Measurements from ENCODE around the gene DMPK. TPM values are rescaled to one million over a fixed set of nuclear protein-coding genes. Genes with fewer than 3 reads are reported as not detected.
"Not testable (repeated sequence)": the region's sequence is repeated elsewhere in the genome, so short reads cannot be mapped to it uniquely, and the experiment has no call there.

Gene DMPK
- total RNA-seq, 6 donors from 2014 or later: 24.2 to 192 (median 43.8) TPM

DNA sequence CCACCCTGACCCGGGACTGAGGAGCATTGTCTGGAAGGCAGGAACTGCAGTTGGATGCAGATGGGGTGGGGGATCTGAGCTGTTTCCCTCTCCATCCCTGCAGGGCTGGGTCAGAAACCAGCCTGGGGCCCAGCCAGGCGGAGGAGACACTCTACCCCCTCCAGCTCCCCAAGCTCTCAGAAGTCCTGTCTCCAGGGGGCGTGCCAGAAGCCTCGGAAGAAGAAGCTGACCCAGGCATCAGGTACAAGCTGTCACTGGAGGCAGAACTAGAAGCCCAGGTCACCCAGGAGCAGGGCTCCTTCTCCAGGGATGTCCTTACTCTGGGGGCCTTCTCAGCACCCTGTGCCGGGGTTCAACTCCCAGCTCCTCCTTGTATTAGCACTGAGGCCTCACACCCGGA, 28.7 kb downstream of the DMPK start:
- Histone ChIP-seq H3K4me3 (no peak overlapping the region), H3K4me1 (no peaks in the 10 kb centered on the region), H3K27me3 (no peaks in the 10 kb centered on the region), H3K36me3 (no peaks in the 10 kb centered on the region), H3K9me3 (no peaks in the 10 kb centered on the region), H3K27ac (no peak overlapping the region)
- 55 to 100% methylated on average over 2 to 4 of the region's 6 CpGs for WGBS, 2 donors
- TF ChIP-seq, protein P1, sequence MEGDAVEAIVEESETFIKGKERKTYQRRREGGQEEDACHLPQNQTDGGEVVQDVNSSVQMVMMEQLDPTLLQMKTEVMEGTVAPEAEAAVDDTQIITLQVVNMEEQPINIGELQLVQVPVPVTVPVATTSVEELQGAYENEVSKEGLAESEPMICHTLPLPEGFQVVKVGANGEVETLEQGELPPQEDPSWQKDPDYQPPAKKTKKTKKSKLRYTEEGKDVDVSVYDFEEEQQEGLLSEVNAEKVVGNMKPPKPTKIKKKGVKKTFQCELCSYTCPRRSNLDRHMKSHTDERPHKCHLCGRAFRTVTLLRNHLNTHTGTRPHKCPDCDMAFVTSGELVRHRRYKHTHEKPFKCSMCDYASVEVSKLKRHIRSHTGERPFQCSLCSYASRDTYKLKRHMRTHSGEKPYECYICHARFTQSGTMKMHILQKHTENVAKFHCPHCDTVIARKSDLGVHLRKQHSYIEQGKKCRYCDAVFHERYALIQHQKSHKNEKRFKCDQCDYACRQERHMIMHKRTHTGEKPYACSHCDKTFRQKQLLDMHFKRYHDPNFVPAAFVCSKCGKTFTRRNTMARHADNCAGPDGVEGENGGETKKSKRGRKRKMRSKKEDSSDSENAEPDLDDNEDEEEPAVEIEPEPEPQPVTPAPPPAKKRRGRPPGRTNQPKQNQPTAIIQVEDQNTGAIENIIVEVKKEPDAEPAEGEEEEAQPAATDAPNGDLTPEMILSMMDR (IDR thresholded peaks at IDR 0.05): no peak
- TF ChIP-seq POLR2A (IDR thresholded peaks at IDR 0.05) (no peak), POLR2AphosphoS5 (IDR thresholded peaks at IDR 0.05) (no peak), EP300 (IDR thresholded peaks at IDR 0.05) (no peak)
- no peak for DNase-seq
- peak in 1 of 2 donors; percentile 12 for ATAC-seq (ENCODE audit: low FRiP score in 2 of 2)

DNA sequence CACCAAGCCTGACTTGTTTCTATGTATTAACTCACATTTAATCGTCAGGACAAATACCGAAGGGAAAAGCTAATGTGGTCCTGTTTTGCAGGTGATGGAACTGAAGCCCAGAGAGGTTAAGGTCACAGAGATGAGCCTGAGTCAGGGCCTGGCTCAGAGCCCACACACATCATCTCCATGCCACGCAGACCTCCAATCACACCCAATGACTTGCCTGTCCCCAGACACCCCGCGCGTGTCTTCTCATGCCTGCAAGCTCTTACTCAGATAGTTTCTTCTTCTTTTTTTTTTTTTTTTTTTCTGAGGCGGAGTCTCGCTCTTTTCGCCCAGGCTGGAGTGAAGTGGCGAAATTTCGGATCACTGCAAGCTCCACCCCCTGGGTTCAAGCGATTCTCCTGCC, 29.7 kb downstream of the DMPK start:
- no peak overlapping the region for H3K27ac ChIP-seq
- H3K4me3 ChIP-seq: no peak overlapping the region
- ATAC-seq (ENCODE audit: low FRiP score in 2 of 2) (peak in 1 of 2 donors; percentile 50), DNase-seq (no peak)
- H3K4me1 ChIP-seq: no peaks in the 10 kb centered on the region
- TF ChIP-seq POLR2AphosphoS5 (IDR thresholded peaks at IDR 0.05): no peak
- TF ChIP-seq, protein P1 (IDR thresholded peaks at IDR 0.05): no peak
- TF ChIP-seq POLR2A (IDR thresholded peaks at IDR 0.05): no peak
- TF ChIP-seq EP300 (IDR thresholded peaks at IDR 0.05): no peak
- H3K36me3 ChIP-seq: no peaks in the 10 kb centered on the region
- no peaks in the 10 kb centered on the region for H3K9me3 ChIP-seq
- WGBS, 2 donors: 91 to 93% methylated on average over 12 of the region's 12 CpGs
- H3K27me3 ChIP-seq: no peaks in the 10 kb centered on the region

GRCh38 chr19:45751483-45751882, 30.8 kb downstream of the DMPK start:
- 93% methylated on average over 10 of the region's 10 CpGs for WGBS, 2 donors
- not testable (repeated sequence) for ATAC-seq (ENCODE audit: low FRiP score in 2 of 2); H3K4me3 ChIP-seq; H3K27me3 ChIP-seq; DNase-seq; H3K27ac ChIP-seq; H3K9me3 ChIP-seq; H3K4me1 ChIP-seq; H3K36me3 ChIP-seq

- Histone ChIP-seq H3K4me1 (no peaks in the 10 kb centered on the region), H3K27me3 (no peaks in the 10 kb centered on the region), H3K36me3 (no peaks in the 10 kb centered on the region), H3K9me3 (no peaks in the 10 kb centered on the region), H3K27ac (no peak overlapping the region), H3K4me3 (no peak overlapping the region)
- TF ChIP-seq POLR2AphosphoS5 (IDR thresholded peaks at IDR 0.05): no peak
- TF ChIP-seq POLR2A (IDR thresholded peaks at IDR 0.05): no peak
- TF ChIP-seq, protein P1 (IDR thresholded peaks at IDR 0.05): no peak
- no peak for TF ChIP-seq EP300 (IDR thresholded peaks at IDR 0.05)
- ATAC-seq (ENCODE audit: low FRiP score in 2 of 2): no peak
- 82 to 92% methylated on average over 5 of the region's 5 CpGs for WGBS, 2 donors
- no peak for DNase-seq
These were observed 34.8 kb downstream of the DMPK start for GRCh38 chr19:45747513-45747912.

GRCh38 chr19:45746866-45747265, 35.4 kb downstream of the DMPK start:
- WGBS, 2 donors: 65 to 74% methylated on average over 5 of the region's 5 CpGs

More at GRCh38 chr19:45746866-45747265, 35.4 kb downstream of the DMPK start:
- H3K4me3 ChIP-seq: no peak overlapping the region
- no peak for ATAC-seq (ENCODE audit: low FRiP score in 2 of 2)
- no peaks in the 10 kb centered on the region for H3K9me3 ChIP-seq
- H3K27ac ChIP-seq: no peak overlapping the region
- no peaks in the 10 kb centered on the region for H3K4me1 ChIP-seq
- TF ChIP-seq EP300 (IDR thresholded peaks at IDR 0.05): no peak
- TF ChIP-seq POLR2A (IDR thresholded peaks at IDR 0.05): no peak
- TF ChIP-seq, protein P1 (IDR thresholded peaks at IDR 0.05): no peak
- TF ChIP-seq POLR2AphosphoS5 (IDR thresholded peaks at IDR 0.05): no peak
- H3K27me3 ChIP-seq: no peaks in the 10 kb centered on the region
- no peak for DNase-seq
- no peaks in the 10 kb centered on the region for H3K36me3 ChIP-seq
